ENCODE measurements around the gene CPT2.

CPT2 gene

DNA sequence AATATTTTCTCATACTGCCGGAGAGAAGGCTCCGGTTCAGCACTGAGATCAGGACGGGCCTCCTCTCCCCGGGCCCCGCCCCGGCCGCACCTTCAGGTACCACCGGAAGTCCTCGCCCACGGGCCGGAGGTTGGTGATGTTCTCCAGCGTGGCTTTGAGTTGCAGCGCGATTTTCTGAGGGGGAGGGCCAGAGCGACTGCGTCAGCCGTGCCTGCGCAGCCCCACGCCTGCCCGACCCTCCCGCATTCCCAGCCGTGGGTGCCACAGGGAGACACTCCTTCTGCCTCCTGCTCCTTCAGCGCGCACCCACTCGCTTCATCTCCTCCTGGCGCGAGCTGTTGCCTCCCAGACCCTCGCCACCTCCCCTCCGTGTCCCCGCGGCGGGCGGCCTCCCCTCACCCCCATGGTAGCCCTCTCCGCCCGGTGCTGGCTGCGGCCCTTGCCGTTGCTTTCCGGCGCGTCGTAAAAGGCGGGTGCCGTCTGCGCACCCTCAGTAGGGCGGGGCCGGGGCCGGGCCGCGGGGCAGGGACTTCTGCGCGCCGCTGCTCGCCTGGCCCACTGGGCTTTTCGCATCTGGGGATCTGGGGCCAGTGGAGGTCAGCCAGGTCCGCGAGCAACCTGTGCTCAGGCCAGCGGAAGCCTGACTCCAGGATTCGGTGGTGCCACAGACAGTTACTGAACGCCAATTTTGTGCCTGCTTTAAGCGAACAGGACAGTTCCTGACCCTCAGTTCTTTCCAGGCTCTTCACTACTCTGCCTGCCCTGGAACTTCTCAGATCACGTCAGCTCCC, 23.7 kb downstream of the CPT2 start, which contains the start of gene CZIB:
Gene CZIB, minus strand, starts transcription at position 464 of the 791 bp plus-strand sequence. Its CDS starts 59 bp downstream, at position 405.
- peak; percentile 89 to 93 for DNase-seq

DNA sequence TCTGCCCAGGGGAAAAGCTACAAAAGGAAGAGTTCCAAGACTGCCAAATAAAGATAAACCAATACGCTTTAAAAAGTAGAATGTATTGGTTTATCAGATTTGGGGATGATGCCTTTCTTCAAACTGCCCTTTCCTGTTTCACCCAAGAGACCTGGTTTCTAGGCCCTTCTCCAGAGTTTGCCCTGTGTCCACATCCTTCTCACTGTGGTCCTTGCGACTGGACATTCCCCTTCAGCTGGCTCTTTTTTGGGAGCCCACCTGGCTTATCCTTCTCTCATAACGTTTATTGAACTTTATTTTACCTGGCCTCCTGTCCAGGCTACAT, 24.3 kb downstream of the CPT2 start:
- DNase-seq, result no peak

DNA sequence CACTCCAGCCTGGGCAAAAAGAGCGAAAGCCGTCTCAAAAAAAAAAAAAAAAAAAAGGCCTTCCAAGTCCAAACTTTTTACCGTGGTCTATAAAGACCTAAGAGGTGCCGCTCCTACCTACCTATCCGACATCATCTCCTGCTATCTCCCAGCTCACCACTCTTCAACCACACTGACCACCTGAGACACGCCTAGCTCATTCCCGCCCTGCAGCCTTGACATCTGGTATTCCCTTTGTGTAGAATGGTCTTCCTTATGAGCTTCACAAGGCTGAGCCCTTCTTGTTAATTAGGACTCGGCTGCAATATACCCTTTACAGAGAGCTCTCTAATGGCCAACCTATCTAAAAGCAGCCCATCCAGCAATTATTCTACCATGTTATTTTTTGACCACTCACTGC, 41.0 kb downstream of the CPT2 start:
- no peak for DNase-seq

DNA sequence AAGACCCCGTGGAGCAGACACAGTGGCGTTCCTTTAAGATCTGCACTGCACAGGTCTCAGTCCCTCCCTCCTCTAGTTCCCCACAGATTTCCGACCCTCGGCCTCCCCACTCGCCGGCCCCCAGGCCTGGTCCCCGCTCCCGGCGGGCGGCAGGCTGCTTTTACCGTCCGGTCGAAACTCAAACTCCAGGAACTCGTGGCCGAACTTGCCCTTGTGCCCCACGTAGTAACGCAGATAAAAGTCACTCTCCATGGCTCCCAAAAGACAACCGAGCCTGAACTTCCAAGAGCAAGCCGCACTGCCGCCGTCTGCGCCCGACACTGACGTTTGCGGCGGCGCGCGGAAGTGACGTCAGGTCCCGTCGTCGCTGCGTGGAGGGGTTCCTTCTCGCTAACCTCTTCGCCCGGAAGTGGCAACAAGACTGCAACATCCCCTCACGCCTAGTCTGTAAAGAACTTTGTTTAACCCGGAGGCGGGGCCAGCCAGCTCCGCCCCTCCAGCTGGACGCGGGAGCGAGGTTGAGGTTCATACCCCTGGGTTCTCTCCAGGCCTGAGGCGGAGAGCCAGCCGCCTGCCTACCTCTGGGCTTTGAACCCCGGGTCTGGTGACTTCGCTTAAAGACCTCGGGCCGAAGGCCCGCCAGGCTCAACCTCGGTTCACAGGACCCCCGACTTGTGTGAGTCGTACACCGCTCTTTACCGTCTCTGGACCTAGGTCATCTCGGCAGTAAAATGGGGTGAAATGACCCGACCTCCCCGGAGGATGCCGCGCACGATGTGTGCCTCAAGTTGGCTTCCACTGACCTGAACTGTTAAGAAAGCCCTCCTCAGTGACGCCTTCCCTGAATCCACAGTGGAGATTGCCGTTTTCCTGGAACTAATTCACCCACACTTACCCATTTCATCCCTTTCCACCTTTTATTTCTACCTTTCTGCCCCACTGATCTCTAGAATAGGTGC, 41.9 kb downstream of the CPT2 start, which contains the start of gene MAGOH:
Gene MAGOH, minus strand, starts transcription at position 322 of the 959 bp plus-strand sequence. Its CDS starts 70 bp downstream, at position 252.
- peak; percentile 95 to 96 for DNase-seq

DNA sequence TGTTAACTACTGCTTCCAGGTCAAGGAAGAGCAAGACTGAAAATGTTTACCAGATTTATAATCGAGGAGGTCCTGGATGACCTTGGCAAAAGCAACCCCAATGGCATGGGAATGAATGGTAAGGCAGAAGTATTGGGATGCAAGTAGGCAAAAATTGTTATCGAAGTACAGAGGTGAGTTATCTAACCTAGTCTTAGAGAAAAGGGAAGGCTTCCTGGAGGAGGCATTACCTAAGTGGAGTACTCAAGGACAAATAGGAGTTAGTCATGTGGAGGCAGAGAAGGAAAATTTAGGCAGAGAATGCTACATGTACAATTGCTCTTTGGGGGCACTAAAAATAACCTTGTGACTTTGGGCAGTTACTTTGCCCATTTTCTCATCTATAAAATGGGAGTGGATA, 45.2 kb downstream of the CPT2 start:
- DNase-seq, result no peak

DNA sequence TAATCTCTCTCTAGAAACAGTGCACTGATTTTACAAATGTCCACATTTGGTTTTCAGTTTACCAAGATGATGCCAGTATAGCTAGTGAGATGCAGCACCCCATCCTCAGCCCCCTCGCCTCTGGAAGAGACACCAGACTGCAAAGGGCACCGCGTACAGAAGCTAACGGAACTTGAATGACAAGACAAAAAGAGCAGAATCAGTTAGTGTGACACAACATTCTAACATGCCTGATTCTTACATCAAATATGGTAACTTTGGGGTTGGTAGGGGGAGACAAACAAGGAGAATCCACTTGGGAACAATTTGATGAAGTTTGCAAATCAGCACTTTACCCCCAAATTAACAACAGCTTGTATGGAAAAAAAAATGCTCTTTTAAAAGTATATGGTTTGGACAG, 45.8 kb downstream of the CPT2 start:
- no peak for DNase-seq

DNA sequence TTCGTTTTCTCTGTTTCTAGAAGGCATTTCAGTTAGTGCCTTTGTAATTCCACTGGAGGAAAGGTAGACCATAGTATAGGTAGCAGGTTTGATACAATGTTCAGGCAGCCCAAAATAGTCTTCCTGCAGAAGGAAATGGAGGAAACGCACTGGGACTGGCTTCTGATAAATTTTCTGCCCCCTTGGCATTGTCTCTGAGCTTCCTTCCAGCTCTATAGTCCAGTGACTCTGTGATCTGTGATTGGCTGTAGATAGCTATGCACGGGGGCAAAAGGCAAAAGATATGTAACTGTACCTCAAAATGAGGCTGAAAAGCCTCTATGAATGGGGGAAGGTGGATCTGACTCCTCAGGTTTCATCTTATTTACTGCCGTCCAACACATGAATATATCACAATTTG, 47.5 kb downstream of the CPT2 start:
- DNase-seq, result no peak

DNA sequence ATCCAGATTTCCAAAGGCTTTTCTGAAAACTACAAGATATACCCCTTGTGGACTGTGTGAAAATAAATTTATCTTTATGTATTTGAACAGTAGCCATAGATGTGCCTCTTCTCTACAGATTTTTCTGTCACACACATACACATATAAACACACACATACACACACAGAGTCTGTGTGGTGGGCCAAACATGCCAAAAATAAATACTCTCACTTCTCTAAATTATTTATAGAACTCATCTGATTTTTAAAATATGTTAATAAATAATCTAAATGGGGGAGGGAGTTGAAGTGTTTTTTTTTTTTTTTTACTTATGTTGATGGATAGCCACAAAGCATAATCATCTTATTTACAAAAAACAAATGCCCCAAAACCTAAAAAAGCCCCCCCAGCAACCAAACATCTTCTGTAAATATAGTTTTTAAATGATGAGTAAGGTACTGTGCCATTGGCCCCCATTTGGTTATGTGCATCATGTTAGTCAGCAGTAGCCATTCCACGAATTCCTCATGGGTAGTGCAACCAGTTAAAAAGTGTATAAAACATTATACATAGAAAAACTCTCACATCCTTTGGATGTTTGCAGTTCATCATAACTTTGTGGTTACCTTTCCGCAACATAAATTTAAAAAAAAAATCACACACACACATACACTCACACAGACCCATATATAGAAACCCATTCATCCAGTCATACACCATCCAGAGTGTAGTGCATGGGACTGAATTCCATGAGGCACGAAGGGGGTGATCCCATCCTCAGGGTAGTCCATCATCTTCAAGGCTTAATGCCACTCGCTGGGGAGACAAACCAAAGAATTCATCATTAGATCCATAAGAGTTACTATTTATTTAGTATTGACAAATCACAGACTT, 49.9 kb downstream of the CPT2 start:
- DNase-seq, result no peak

DNA sequence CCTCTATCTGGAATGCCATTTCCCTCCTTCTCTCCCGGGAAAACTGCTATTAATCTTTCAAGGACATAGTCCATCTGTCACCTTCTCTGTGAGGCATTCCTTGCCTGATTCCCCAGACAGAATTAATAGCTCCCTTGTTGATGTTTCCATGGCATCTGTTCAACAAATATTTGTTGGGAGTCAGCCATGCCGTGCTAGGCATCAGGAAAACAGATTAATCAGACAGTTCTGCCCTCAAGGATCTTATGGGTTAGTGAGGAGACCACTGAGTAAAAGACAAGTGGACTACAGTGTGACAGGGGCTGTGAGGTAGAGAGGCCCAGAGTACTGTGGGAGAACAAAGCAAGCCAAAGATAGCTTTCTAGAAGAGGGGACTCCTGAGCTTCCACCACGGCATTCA, 53.1 kb downstream of the CPT2 start:
- no peak for DNase-seq

DNA sequence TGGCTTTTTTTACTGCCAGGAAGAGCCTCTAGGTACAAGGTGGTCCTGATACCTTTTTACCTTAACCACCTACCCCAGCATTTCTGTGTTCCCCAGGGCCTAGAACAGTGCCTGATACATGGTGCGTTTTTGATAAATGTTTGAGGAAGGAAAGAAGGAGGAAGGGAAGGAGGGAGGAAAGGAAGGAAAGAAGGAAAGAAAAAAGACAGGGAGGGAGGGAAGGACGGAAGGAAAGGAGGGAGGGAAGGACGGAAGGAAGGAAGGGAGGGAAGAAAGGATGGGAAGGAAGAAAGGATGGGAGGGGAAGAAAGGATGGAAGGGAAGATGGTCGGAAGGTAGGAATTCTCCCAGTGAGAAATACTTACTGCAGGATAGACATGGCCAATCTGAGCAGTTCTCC, 53.7 kb downstream of the CPT2 start:
- no peak for DNase-seq

DNA sequence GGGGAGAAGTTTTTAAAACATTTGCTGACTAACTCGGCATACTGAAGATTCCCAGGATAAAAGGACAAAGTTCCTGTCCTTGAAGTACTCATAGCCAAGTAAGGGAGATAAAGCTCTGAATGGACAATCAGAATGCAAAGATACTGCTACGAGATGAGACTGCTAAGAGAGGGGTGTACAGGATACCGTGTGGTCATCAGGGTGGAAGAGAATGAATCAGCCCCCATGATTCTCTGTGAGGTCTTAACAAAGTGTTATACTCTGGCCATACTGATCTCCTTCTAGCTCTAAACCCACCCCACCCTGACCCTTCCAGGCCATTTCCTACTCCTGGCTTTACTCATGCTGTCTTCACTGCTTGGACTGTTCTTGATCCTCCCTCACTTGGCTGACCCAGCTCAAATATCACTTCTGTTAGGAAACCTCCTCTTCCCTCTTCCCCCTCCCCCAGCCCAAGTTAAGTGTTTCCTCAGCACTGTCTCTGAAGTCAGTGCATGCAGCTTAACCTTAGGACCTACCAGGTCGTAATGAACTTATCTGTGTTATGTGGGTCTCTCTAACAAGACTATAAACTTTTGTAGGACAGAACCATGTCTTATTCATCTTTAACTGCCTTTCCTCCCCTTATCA, 57.5 kb downstream of the CPT2 start:
- no peak for DNase-seq

DNA sequence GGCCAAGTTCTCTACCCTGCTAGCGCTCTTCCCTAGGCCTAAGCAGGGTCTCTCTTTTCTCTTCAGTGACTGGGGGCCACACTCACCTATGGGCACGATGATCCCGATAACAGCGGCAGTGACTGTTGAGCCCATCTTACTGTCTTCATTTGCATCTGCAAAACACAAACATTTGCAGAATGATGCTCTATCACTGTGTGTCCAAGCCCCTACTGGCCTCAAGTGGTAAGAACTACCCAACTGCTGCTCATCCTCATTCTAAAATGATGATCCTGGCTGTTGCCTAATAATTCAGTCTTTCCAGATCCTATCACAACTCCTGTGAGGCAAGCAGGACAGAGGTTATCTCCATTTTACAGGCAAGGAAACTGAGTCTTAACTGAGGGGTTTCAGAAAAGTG, 58.4 kb downstream of the CPT2 start:
- DNase-seq, result no peak

DNA sequence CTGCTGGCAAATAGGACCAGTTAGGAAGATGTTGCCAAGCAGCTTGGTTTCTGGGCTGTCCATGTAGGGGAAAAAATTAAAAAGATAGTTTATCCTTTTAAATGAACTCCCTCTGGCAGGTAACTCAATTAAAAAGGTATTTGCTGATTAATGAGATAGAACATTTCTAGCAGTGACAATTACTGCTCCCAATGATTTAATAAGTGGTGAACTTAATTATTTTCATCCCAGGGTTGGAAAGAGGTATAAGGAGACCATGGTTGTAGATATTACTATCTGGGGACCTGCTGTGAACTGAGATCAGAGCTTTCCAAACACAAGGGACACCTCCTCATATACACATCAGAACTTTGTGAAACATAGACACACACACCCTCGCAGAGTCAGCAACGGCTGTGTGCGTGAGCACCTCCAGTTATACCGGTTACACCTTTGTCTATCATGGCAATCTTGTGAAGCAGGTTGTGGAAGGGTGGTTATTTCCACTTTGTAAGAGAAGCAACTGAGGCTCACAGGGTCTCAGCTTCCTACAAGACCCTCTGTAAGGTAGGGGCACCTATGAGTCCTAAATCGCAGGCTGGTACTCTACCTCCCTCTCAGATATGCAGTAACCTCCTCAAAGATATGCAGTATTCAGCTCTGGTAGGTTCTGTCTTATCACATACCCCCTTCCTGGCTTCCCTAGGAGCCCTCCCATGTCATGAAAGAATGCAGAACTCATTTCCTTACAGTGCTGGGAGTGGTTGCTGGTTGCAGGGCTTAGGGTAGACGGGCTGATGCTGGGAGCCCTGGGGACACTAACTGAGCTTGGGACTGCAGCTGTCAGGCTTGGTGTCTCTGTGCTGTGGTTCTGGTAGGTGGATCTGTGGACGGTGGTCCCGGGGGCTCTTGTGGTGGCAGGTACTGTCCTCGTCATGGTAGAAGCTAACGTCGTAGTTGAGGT, 60.2 kb downstream of the CPT2 start:
- DNase-seq, result no peak

DNA sequence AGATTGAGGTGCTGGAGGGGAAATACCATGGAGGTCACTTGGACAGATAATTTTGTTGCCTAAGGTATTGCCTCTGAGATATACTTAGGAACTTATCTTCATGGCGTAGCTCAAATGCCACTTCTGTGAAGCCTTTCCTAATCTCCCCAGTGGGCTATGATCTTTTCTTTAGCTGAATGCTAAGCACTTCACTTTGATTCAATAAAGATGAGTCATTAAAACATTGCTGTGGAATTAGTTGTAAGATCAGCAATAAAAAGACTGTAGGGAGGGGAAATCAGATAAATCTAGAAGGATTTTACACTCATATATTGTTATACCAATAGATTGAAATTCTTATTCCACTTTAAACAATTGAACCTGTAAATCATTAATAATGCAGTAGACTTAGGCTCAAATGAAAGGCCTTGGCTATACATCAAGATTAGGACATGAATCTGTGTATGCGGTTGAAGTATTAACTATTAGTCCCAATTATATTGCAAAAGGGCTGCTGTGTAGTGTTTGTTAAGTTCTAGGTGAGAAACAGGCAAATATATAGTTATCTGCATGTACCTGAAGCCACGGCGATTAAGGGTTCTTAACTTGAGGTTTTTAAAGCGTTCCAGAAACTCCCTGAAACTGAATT, 60.9 kb downstream of the CPT2 start:
- no peak for DNase-seq

DNA sequence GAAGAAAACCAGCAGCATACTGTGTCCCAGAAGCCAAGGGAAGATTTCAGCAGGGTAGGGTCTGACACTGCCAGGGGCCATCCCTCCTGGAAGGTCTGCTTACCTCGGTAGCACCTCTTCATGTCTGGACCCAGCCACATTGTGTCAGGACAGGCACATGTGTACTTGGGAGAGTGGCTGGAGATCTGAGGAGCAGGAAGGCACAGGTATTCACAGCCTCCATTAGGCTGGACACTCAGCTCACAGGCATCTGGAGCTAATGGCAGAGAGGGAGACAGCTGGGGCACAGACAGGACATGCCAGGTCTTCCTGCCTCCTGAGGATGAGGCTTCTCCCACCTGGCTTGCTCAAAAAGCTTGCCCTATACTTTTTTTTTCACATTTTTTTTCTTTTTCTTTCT, 61.6 kb downstream of the CPT2 start:
- no peak for DNase-seq

DNA sequence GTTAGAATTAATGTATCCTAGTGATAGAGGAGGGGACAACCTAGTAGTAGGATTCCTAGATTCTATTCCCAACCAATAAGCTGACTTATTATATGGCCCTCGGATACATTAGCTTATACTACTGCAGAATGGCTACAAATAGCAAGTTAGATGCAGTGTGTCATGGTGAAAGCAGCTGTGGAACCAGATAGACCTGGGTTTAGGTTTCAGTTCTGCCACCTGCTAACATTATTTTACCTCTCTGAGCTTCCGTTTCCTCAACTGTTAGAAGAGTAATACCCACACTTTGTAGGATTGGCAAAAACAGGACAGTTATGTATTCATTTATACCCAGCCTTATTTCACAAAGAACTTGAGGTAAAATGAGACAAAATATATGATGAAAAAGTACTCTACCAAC, 63.3 kb downstream of the CPT2 start:
- no peak for DNase-seq

DNA sequence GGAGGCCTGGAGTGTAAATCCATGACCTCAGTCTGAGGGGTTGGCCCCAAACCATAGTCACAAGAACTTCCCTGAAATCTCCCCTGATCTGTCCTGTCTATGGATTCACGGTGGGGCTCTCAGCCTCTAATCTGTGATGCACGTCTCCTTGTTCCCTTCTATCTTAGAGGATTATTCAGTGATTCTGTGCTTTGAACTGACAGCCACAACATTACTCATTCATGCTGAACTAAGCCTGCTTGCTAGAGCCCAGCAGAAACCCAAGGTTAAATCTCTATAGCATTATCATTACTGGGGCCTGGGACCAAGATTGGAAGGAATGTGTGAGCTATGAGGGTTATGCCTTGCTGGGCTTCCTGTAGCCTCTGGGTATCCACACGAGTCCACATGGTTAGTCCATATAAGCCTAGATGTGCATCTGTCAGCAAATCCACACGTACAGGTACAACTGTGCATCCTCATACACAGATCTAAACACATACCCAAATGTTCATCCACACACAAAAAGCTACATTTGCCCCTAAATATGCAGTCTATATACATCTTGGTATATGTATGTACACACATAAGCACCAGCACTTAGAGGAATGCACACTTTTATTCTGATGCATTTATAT, 64.1 kb downstream of the CPT2 start:
- DNase-seq, result no peak

DNA sequence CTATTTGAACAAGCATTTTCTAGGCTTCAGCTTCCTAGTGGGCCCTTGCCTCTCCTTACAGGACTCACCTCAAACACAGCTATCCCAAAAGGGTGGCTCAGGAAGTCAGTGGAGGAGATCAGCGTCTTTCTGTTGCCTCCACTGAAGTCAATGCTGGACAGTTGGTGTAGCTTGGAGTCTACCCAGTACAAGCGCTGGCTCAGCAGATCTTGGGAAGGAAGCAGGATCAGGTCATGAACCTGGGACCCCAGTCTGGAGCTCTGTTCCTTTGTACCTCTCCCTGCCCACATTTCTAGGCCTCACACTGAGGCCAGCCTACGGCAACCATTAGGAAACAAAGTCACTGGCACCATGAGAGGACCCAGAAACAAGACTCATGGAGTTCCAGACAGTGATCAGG, 65.4 kb downstream of the CPT2 start:
- DNase-seq, result no peak

All from CD4-positive, alpha-beta T cell treated with Interferon alpha-2 for 1 hour (primary cell).